ENCODE results near the gene TMEM51. TPM values are rescaled to one million over a fixed set of nuclear protein-coding genes. Genes with fewer than 3 reads are reported as not detected.
A peak's percentile ranks its signal among the peaks of the same experiment; 100 is the strongest.

The TMEM51 gene
- total and polyA plus RNA-seq, 9 of the 15 experiments (the other 6 are each of a cell fraction or from before 2014, with no cell fraction given), result 0.06 to 1.4 (median 0.58) TPM

DNA sequence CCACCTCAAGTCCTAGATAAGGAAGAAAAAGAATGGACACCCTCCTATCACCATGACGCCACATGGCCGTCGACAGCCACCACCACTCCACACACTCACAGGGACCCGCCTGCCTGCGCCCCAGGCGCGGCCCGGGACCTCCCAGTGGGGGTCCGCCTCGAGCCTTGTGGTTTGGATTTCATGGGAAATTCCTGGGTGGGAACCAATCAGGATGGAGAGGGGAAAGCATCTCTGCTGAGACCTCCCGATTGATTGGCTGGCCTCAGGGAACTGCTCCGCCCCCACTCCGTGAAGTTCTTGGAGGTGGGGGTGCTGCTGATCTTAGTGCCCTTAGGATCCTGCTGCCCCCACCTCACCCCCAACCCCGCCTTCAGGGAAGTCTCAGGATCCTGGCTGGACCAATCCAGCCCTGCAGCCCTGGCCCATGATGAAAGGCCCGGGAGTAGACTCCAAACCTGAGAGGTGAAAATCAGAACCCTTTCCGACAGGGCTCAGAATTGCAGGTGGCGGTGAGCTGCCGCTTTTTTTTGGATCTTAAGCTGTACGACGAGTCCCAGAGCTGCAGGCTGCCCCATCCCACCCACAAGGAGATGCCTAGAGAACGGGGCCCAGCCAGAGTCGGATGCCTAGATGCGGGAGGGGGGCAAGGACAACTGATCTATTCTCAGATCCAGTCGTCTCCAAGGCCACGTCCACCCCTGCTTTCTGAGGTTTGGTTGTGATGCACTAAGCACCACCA lies 29.0 kb upstream of the TMEM51 start:
- FAIRE-seq, result no peak
- intact Hi-C loops (cut with micrococcal nuclease), result no loop called here
- CTCF ChIA-PET (ENCODE audit: low intra/inter-chr PET ratio), result no interaction called here

GRCh38 chr1:15125101-15125745 lies 28.3 kb upstream of the TMEM51 start:
- CTCF ChIA-PET (ENCODE audit: low intra/inter-chr PET ratio), result no interaction called here
- Histone ChIP-seq H3K9me3 (replicated peaks; ENCODE audit: control insufficient read depth, insufficient read depth, low read depth, low read length) (no peaks in the 10 kb centered on the region), H3K4me3 (no peak overlapping the region), H3K4me2 (ENCODE audit: insufficient read depth, low read length) (no peak overlapping the region), H3K36me3 (ENCODE audit: control insufficient read depth, insufficient read depth, low read length) (no peaks in the 10 kb centered on the region), H3K4me1 (replicated peaks in 1 of 2; ENCODE audit: control insufficient read depth in 2 of 2, insufficient read depth in 2 of 2, low read length in 2 of 2) (peaks cover 0 to 4% of the 10 kb centered on the region in 2 experiments; a peak in 1 of 5 replicates), H3K27ac (ENCODE audit: extremely low read depth, low read depth, low read length) (no peak overlapping the region), H4K20me1 (replicated peaks; ENCODE audit: control insufficient read depth, insufficient read depth, low read length) (peaks cover 6% of the 10 kb centered on the region; the same call in 1 of the 2 replicates), H2AFZ (ENCODE audit: low read depth, low read length) (no peak overlapping the region), H3K9ac (ENCODE audit: insufficient read depth in 1 of 2, low read depth in 2 of 2, low read length in 2 of 2) (no peak overlapping the region), H3K27me3 (ENCODE audit: control insufficient read depth in 2 of 2, insufficient read depth in 2 of 2, low read length in 2 of 2) (peaks cover 10 to 43% of the 10 kb centered on the region in 2 experiments), H3K79me2 (ENCODE audit: control insufficient read depth, insufficient read depth, low read length) (no peaks in the 10 kb centered on the region), H3K9me1 (ENCODE audit: control insufficient read depth, insufficient read depth, low read length) (no peaks in the 10 kb centered on the region)
- under 1% methylated on average over 7 of the region's 7 CpGs for WGBS (ENCODE audit: insufficient coverage, low coverage, missing lambda C conversion rate)
- BruUV-seq (replicated peaks), result no TSS peak
- in situ Hi-C loops (cut with MboI), result loop anchor here (10.0 kb wide), 2 partner anchors 150 to 300 kb away; no protein-coding TSS in a partner anchor
- POLR2A ChIA-PET, result interaction anchor here (0.6 to 0.7 kb wide), 2 partner anchors 31 to 97 kb away, joined by 3 read pairs; no protein-coding TSS in a partner anchor
- no peak for DNase-seq (ENCODE audit: extremely low read depth in 1 of 4, low spot score in 3 of 4)
- no peak for ATAC-seq
- no peak for FAIRE-seq
- no peak for TF ChIP-seq ZNF134 (CRISPR knock-in tag; conservative IDR thresholded peaks at IDR 0.05)
- no peak for TF ChIP-seq USF2 (CRISPR knock-in tag; IDR thresholded peaks at IDR 0.05)
- TF ChIP-seq CSDE1 (IDR thresholded peaks at IDR 0.05), result no peak
- no peak for TF ChIP-seq POLR2A (conservative IDR thresholded peaks at IDR 0.05)
- intact Hi-C loops (cut with micrococcal nuclease), result no loop called here

More for the DNA sequence above, 29.0 kb upstream of the TMEM51 start:
- Histone ChIP-seq H3K27me3 (ENCODE audit: control insufficient read depth in 2 of 2, insufficient read depth in 2 of 2, low read length in 2 of 2) (peaks cover 14 to 50% of the 10 kb centered on the region in 2 experiments), H3K4me1 (replicated peaks in 1 of 2; ENCODE audit: control insufficient read depth in 2 of 2, insufficient read depth in 2 of 2, low read length in 2 of 2) (peaks cover 0 to 4% of the 10 kb centered on the region in 2 experiments; a peak in 1 of 5 replicates), H3K9ac (ENCODE audit: insufficient read depth in 1 of 2, low read depth in 2 of 2, low read length in 2 of 2) (no peak overlapping the region), H2AFZ (ENCODE audit: low read depth, low read length) (no peak overlapping the region), H4K20me1 (replicated peaks; ENCODE audit: control insufficient read depth, insufficient read depth, low read length) (peaks cover 6% of the 10 kb centered on the region; the same call in 1 of the 2 replicates), H3K27ac (ENCODE audit: extremely low read depth, low read depth, low read length) (no peak overlapping the region), H3K4me2 (ENCODE audit: insufficient read depth, low read length) (no peak overlapping the region), H3K9me3 (replicated peaks; ENCODE audit: control insufficient read depth, insufficient read depth, low read depth, low read length) (no peaks in the 10 kb centered on the region), H3K9me1 (ENCODE audit: control insufficient read depth, insufficient read depth, low read length) (no peaks in the 10 kb centered on the region), H3K79me2 (ENCODE audit: control insufficient read depth, insufficient read depth, low read length) (no peaks in the 10 kb centered on the region), H3K36me3 (ENCODE audit: control insufficient read depth, insufficient read depth, low read length) (no peaks in the 10 kb centered on the region), H3K4me3 (no peak overlapping the region)
- 7% methylated on average over 23 of the region's 25 CpGs for WGBS (ENCODE audit: insufficient coverage, low coverage, missing lambda C conversion rate)
- in situ Hi-C loops (cut with MboI), result loop anchor here (10.0 kb wide), 2 partner anchors 150 to 300 kb away; no protein-coding TSS in a partner anchor
- peak in 3 of 4 experiments; percentile 27 to 61 (median 39) for DNase-seq (ENCODE audit: extremely low read depth in 1 of 4, low spot score in 3 of 4)
- POLR2A ChIA-PET, result interaction anchor here (1.2 kb wide), 1 partner anchor 9 kb away, joined by 3 read pairs; no protein-coding TSS in a partner anchor
- no TSS peak for BruUV-seq (replicated peaks)
- ATAC-seq, result no peak
- TF ChIP-seq MAX (CRISPR knock-in tag; IDR thresholded peaks at IDR 0.05) (no peak), NFYB (IDR thresholded peaks at IDR 0.05; ENCODE audit: extremely low read depth, insufficient read length) (peak; percentile 48)
